NOMO-1 (cell line): ENCODE data around the gene GPRC5D.
A peak's percentile ranks its signal among the peaks of the same experiment; 100 is the strongest.

Source experiments
- DNase-seq, 2 experiments: peaks; one replicate each; lab custom pipeline; 2025; ENCODE audit not compliant: unreplicated experiment in 2 of 2; lab: John Stamatoyannopoulos, UW

GPRC5D gene

GRCh38 chr12:12952036-12952435 lies at the start of gene GPRC5D:
Gene GPRC5D, minus strand, starts transcription at chr12:12952170. Its CDS starts 1,786 bp downstream, at chr12:12950384.
- DNase-seq = no peak

GRCh38 chr12:13001775-13002040 lies 49.7 kb upstream of the GPRC5D start:
- no peak for DNase-seq

- peak; percentile 46 to 54 for DNase-seq
Observed at GRCh38 chr12:13000925-13001774, 49.2 kb upstream of the GPRC5D start.

DNA sequence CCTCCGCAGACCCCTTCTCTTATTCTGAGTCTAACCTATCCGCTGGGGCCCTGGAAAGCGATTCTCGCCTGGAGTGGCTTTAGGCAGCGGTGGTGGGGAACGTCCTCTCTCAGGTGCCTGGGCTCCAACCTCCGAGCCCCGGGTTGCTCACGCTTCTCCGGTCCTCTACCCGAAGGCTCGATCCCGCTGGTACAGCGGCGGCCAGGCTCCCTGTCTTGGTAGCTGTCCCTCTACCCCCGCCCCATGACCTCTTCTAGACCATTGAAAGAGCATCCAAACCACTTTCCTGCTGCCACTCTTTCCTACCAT lies 48.6 kb upstream of the GPRC5D start:
- DNase-seq = peak in 1 of 2 experiments; percentile 58

DNA sequence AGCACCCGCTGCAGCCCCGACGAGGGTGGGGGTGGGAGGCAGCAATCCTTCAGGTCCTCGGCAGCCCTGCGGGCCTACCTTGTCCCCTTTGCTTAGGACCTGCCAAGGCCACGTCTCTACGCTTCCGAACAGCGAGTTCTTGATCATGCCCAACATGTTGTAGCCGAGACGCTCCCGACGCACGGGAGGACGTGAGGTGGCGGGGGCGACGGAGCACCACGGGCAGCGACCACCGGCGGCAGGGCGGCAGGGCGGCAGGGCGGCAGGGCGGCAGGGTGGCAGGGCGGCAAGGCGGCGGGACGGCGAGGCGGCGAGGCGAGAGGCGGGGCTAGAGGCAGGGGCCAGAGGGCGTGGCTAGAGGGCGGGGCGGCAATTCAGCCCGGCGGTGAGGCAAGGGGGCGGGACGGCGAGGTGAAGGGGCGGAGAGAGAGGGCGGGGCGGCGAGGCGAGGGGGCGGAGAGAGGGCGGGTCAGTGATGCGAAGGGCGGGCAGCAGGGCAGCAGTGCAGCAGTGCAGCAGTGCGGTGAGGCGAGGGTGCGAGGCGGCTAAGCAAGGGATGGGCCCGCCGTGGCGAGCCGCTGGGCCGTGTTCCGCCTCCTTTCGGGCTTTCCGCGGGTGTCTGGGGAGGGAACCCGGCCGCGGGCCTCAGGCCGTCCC lies 48.1 kb upstream of the GPRC5D start, which contains the start of gene HEBP1:
TSS of gene HEBP1 (minus strand) at position 307 of the 657 bp plus-strand sequence. CDS start at position 156, 151 bp downstream.
- peak; percentile 78 to 91 for DNase-seq

DNA sequence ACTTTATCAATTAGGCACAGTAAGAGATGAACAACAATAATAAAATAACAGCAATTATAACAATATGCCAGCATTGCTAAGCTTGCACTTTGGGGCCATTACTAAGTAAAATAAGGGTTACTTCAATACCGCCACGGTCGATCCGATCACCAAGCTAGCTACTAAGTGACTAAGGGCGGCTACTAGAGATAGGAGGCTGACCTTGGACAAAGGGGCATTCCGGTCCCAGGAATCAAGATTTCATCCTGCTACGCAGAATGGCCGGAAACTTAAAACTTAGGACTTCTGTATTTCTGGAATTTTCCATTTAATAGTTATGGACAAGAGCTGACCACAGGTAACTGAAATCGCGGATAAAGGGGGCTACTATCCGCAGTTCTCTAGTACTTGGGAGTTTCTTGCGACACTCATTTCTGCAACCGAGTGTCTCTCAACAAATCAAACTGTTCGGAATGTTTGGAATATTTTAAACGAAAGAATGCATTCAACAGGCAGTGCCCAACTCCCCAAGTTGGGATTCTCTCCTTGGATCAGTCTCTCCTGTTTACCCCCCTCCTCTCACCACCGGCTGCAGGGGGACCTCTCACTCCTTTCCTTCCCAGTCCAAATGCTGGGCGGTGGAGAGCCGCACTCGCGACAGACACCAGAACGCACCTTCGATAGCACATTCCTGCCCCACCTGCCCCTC lies 47.4 kb upstream of the GPRC5D start:
- peak in 1 of 2 experiments; percentile 31 for DNase-seq

DNA sequence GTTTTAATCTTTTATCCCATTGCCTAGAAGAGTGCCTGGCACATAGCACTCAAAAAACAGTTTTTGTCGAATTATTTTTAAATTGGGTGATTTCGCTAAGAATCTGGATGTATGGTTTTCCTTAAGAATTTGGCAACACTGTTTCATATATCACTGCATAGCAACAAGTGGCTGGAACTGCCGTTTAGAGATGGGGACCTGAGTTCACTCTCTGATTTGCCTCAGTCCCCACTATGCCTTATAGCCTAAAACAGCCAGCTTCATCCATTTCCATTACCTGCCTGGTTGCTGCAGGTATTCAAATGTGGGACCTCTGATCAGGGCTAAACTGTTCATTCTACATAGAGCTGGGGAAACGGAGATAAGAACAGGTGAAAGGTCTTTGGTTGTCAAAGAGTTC lies 46.3 kb upstream of the GPRC5D start:
- DNase-seq = no peak

DNA sequence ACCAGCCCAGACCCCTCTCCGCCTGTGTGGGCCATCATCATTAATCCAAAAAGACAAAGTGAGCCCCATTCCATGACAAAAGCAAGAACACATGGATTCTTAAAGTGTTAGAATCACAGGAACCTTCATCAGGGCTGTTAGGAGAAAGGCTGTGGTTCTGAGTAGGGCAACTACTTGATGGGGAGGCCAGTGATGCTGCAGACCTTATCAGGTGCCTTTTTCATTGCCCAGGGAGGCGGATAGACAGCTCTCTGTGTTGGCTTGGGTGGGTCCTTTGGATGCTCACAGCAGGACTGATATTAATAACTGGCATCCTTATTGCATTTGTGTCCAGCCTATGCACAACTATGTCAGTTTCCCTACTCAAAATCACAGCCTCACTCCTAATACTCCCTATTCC lies 45.8 kb upstream of the GPRC5D start:
- DNase-seq = no peak

DNA sequence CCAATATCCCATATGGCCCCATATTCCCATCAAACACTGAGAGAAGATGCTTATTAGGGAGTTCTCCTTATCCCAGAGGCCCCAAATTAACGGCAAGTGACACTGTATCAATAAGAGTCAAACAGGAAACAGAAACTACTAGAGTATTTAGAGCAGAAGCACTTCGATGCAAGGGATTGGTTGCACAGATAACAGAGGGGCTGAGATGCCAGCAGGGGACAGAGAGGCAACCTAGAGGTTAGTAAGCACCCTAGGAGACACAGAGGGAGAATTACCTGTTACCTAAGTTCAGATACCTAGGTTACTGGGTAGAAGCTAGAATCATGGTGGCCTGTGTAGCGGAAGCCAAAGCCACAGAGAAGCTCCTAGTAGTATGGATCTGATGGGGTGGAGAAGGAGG lies 45.2 kb upstream of the GPRC5D start:
- no peak for DNase-seq

DNA sequence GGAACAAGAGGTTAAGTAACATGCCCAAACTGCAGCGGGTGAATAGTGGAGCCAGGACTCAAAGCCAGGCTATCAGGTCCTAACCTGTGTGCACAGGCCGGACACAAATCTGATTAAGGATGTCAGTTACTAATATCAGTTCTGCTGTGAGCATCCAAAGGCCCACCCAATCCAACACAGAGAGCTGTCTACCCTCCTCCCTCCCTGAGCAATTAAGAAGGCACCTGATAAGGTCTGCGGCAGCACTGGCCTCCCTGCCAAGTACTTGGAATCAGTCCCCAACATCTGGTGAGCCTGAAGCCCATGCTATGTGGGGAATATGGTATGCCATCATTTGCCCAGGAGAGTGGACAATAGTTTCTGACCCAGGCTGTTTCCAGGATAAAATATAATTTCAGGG lies 44.2 kb upstream of the GPRC5D start:
- DNase-seq = no peak

DNA sequence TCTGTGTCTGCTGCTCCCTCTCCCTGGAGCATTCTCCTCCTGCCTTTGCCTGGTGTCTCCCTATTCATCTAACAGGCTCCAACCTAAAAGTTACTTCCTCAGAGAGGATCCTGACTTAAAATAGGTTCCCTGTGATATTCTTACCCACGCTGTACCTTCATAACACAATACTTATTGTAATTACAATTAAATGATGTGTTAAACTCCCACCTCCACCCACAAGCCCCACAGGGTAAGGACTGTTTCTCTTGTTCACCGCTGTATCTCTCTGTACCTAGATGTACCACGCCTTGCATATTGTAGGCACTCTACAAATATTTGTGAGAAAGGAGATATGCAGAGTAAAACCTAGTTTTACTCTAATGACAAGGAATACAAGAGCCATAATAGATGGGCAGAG lies 43.1 kb upstream of the GPRC5D start:
- no peak for DNase-seq

DNA sequence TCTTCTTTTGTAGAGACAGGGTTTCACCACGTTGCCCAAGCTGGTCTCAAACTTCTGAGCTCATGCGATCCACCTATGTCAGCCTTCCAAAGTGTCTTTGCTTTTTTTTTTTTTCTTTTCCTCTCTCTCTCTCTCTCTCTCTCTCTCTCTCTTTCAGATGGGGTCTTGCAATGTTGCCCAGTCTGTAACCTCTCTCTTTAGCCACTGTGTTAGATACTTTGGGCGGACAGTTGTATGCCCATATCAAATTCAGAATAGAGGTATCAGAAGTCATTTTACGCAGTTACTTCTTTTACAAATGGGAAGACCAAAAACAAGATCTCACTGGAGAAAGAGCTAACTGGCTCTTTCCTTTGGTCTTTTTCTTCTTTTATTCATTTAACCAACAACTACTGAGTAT lies 41.4 kb upstream of the GPRC5D start:
- no peak for DNase-seq

- peak; percentile 49 to 79 for DNase-seq
Observed at GRCh38 chr12:12992418-12993130, 40.6 kb upstream of the GPRC5D start.

DNA sequence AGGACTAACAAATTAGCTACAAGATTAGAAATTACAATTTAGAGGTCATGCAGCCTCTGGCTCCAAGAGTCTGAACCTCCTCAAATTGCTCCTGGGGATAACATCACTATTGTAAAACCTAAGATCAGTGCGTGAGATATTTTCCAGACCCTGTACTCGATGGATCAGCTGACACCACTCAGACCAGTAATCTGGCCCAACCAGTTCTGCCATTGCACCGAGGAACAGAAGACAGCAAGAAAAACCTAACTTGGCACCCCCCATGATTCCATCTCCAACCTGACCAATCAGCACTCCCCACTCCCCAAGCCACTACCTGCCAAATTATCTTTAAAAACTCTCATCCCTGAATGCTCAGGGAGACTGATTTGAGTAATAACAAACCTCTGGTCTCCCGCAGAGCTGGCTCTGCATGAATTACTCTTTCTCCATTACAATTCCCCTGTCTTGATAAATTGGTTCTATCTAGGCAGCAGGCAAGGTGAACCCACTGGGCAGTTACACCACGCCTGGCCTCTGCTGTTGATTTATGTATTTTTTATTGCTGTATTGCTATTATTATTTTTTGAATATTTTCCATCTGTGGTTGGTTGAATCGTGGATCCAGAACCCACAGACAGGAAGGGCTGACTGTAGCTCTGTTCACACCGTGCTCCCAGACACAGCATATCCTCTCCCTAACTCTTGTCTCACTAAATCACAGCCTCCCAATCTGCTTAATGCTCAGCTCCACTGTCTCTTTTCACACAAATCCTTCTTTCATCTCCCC lies 38.9 kb upstream of the GPRC5D start:
- DNase-seq = no peak

- DNase-seq = no peak
Observed at GRCh38 chr12:12987421-12987820, 35.5 kb upstream of the GPRC5D start.

DNA sequence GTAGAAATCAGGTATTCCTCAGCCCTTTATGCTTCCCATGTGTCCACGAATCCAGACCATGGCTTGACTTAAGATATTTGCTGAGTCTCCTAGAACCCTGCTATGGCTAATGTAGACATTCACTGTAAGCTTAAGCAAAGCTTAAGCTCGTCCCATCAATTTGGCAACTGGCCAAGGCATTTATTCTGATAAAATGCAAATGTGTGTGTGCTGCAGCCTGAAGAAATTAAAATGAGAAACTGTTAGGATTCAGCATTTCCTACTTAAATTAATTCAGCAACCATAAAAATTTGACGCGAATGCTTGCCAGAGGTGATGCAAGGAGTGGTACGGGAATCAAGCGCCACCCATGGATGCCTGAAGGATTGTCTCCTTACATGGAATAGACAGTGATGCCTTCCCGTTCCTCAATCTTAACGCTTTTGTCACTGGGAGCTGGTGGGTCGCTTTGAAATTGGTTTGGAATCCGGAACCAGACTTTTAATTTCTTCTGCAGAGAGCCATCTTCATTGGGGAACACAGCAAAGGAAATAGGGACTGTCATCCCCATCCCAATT lies 34.9 kb upstream of the GPRC5D start:
- no peak for DNase-seq

- DNase-seq = no peak
Observed at GRCh38 chr12:12985817-12986408, 33.9 kb upstream of the GPRC5D start.

DNA sequence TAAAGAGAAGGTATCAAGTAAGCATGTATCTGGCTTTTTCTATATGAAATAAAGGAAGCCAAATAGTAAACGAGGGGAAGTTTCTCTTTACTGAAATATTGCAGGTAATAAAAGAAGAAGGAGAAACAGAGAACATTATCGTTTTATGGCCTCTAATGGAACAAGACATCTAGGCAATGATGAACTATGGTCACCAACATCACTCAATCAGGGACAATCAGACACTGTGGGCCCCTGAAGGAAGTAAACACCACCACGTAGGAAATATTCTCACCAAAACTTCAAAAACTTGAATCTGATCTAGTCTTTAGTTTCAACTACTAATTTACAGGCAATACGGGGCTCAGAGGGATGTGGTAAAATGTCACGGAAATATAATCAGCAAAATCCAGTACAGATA lies 32.2 kb upstream of the GPRC5D start:
- no peak for DNase-seq

DNA sequence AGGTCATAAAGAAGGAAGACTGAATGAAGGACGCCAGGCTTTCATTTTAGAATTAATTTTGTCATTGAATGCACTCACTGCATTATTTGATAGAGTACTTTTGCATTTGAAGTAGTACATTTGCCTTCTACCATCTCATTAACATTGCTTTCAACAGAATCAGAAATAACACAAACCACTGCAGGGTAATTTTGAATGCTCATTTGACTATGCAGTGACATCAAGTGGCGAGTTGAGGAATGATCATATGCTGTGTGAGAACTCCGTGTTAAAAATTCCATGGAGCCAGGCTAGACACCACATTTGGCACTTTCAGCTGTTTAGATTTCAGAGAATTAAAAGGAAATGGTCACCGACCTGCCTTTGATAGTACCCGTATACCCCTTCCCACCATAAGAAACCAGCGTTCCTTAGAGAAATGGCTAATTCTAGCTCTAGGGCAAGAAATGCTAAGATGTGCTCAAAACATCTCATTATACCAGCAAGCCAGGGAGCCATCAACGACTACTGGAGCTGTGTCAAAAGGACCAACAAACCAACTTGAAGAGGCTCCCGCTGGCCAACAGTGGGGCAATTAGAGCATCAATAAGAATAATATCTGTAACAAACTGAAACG lies 31.6 kb upstream of the GPRC5D start:
- peak in 1 of 2 experiments; percentile 0 for DNase-seq
